HepG2 (cell line): ENCODE measurements around the gene ISOC2. TPM values are rescaled to one million over a fixed set of nuclear protein-coding genes. Genes with fewer than 3 reads are reported as not detected.

Experiments
- ASH2L ChIP-seq: fragments of 300-600, 200-600 bp; sonication (generic); IDR thresholded peaks from 2 replicates; pipeline ENCODE4 v1.7.0; 2017; ENCODE audit warnings: low read depth, mild to moderate bottlenecking, moderate library complexity, mixed read lengths, low read length; ENCODE audit not compliant: insufficient read length
- BCL6 ChIP-seq: IDR thresholded peaks from 2 replicates; pipeline ENCODE4 v1.6.1; 2016; ENCODE audit warnings: missing genetic modification reagents, missing compliant biosample characterization
- HNRNPLL ChIP-seq: fragments of 200-400 bp; formaldehyde crosslinking; IDR thresholded peaks from 2 replicates; pipeline ENCODE4 v1.6.1; 2017; ENCODE audit warnings: mild to moderate bottlenecking, low read depth, low read length; ENCODE audit not compliant: poor library complexity, severe bottlenecking
- KDM1A ChIP-seq: IDR thresholded peaks from 2 replicates; pipeline ENCODE4 v1.6.1; 2016; ENCODE audit warnings: missing compliant biosample characterization
- POGZ ChIP-seq: sonication (generic); formaldehyde crosslinking; IDR thresholded peaks from 2 replicates; pipeline ENCODE4 v1.4.0; 2020; ENCODE audit warnings: mild to moderate bottlenecking, missing genetic modification reagents
- SETDB1 ChIP-seq: sonication (generic); formaldehyde crosslinking; IDR thresholded peaks from 2 replicates; pipeline ENCODE4 v1.5.1; 2020; ENCODE audit warnings: missing genetic modification reagents, mild to moderate bottlenecking, borderline replicate concordance
- SP4 ChIP-seq: sonication (generic); formaldehyde crosslinking; IDR thresholded peaks from 2 replicates; pipeline ENCODE4 v1.8.1; 2023; ENCODE audit warnings: mild to moderate bottlenecking, missing genetic modification reagents
- ZBTB21 ChIP-seq: sonication (generic); formaldehyde crosslinking; IDR thresholded peaks from 2 replicates; pipeline ENCODE4 v1.4.0; 2020; ENCODE audit warnings: missing genetic modification reagents
- ZNF251 ChIP-seq: sonication (generic); formaldehyde crosslinking; IDR thresholded peaks from 2 replicates; pipeline ENCODE4 v1.9.0; 2021; ENCODE audit warnings: mild to moderate bottlenecking, missing genetic modification reagents
- ZNF354B ChIP-seq: sonication (generic); formaldehyde crosslinking; IDR thresholded peaks from 2 replicates; pipeline ENCODE4 v1.8.0; 2022; ENCODE audit warnings: mild to moderate bottlenecking, missing genetic modification reagents
- ZNF446 ChIP-seq: sonication (generic); formaldehyde crosslinking; IDR thresholded peaks from 2 replicates; pipeline ENCODE4 v1.5.0; 2020; ENCODE audit warnings: mild to moderate bottlenecking, missing genetic modification reagents
- ZNF547 ChIP-seq: sonication (generic); formaldehyde crosslinking; IDR thresholded peaks from 2 replicates; pipeline ENCODE4 v1.5.1; 2020; ENCODE audit warnings: mild to moderate bottlenecking, missing genetic modification reagents
- ZNF563 ChIP-seq: sonication (generic); formaldehyde crosslinking; IDR thresholded peaks from 2 replicates; pipeline ENCODE4 v1.8.0; 2022; ENCODE audit warnings: mild to moderate bottlenecking, moderate library complexity, missing genetic modification reagents
- ZNF577 ChIP-seq: sonication (generic); formaldehyde crosslinking; IDR thresholded peaks from 2 replicates; pipeline ENCODE4 v1.4.0; 2020; ENCODE audit warnings: mild to moderate bottlenecking, low read depth, missing genetic modification reagents, borderline replicate concordance
- ZNF614 ChIP-seq: IDR thresholded peaks from 2 replicates; pipeline ENCODE4 v1.6.1; 2018; ENCODE audit warnings: missing biosample characterization, missing genetic modification reagents, inconsistent platforms, borderline replicate concordance
- ZNF660 ChIP-seq: sonication (generic); formaldehyde crosslinking; IDR thresholded peaks from 2 replicates; pipeline ENCODE4 v1.5.1; 2020; ENCODE audit warnings: mild to moderate bottlenecking, low read depth, missing genetic modification reagents, borderline replicate concordance
- polyA plus RNA-seq, 8 experiments: library from polyadenylated mRNA; depleted of rRNA in 3 of 8; stranded (reverse) in 7 of 8; unstranded in 1 of 8; fragments of >200 nt; fragmentation: Illumina TruSeq in 4 of 8; extraction: Trizol in 4 of 8; gene quantifications; 2 replicates each; pipeline versions ENCODE4 v1.2.1 to v1.2.3, GENCODE V29; 2011 to 2016; ENCODE audit warnings: low read depth in 4 of 8, missing spikeins in 1 of 8, mixed read lengths in 1 of 8; ENCODE audit not compliant: insufficient read depth in 1 of 8
- total RNA-seq, 5 experiments: library from RNA; depleted of rRNA; stranded (reverse); fragments of >200 nt; fragmentation: Illumina TruSeq; extraction: Trizol; gene quantifications; 2 replicates each; pipeline ENCODE4 v1.2.3, GENCODE V29; 2016; ENCODE audit warnings: low read depth in 1 of 5
- TF ChIP-seq, protein P1 (sequence below): IDR thresholded peaks from 2 replicates; pipeline ENCODE4 v1.6.1; 2016
- TF ChIP-seq, protein P2 (sequence below): sonication (generic); formaldehyde crosslinking; IDR thresholded peaks from 2 replicates; pipeline ENCODE4 v1.4.0; 2020; ENCODE audit warnings: mild to moderate bottlenecking, missing genetic modification reagents
- TF ChIP-seq, protein P3 (sequence below): sonication (generic); formaldehyde crosslinking; IDR thresholded peaks from 2 replicates; pipeline ENCODE4 v1.4.0; 2020; ENCODE audit warnings: missing genetic modification reagents
- TF ChIP-seq, protein P4 (sequence below): sonication (generic); formaldehyde crosslinking; IDR thresholded peaks from 2 replicates; pipeline ENCODE4 v1.4.0; 2020; ENCODE audit warnings: missing genetic modification reagents

ISOC2 gene
- total and polyA plus RNA-seq, 2 of the 13 experiments (the other 11 are each of a cell fraction or from before 2014, with no cell fraction given): 76.8 to 105 TPM

- TF ChIP-seq SETDB1: no peak
- TF ChIP-seq ZNF251 (CRISPR knock-in tag): no peak
- TF ChIP-seq BCL6: no peak
- peak; percentile 73 for TF ChIP-seq ASH2L
- 0 out of 2 replicates have a peak, but pooled peaks have one; percentile 3 for TF ChIP-seq ZNF614
- TF ChIP-seq SP4 (CRISPR knock-in tag): peak; percentile 99
- TF ChIP-seq ZNF547 (CRISPR knock-in tag): 0 out of 2 replicates have a peak, but pooled peaks have one; percentile 13
- TF ChIP-seq, protein P1, sequence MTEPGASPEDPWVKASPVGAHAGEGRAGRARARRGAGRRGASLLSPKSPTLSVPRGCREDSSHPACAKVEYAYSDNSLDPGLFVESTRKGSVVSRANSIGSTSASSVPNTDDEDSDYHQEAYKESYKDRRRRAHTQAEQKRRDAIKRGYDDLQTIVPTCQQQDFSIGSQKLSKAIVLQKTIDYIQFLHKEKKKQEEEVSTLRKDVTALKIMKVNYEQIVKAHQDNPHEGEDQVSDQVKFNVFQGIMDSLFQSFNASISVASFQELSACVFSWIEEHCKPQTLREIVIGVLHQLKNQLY (CRISPR knock-in tag): peak; percentile 74
- no peak for TF ChIP-seq ZNF446 (CRISPR knock-in tag)
- peak; percentile 93 for TF ChIP-seq HNRNPLL
- TF ChIP-seq, protein P2, sequence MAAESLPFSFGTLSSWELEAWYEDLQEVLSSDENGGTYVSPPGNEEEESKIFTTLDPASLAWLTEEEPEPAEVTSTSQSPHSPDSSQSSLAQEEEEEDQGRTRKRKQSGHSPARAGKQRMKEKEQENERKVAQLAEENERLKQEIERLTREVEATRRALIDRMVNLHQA (CRISPR knock-in tag): no peak
- TF ChIP-seq ZNF577 (CRISPR knock-in tag): no peak
- TF ChIP-seq, protein P3, sequence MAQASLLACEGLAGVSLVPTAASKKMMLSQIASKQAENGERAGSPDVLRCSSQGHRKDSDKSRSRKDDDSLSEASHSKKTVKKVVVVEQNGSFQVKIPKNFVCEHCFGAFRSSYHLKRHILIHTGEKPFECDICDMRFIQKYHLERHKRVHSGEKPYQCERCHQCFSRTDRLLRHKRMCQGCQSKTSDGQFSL (CRISPR knock-in tag): peak; percentile 55; the same call in 1 of the 2 replicates
- peak; percentile 98 for TF ChIP-seq KDM1A (CRISPR knock-in tag)
- no peak for TF ChIP-seq ZNF660
- no peak for TF ChIP-seq ZBTB21 (CRISPR knock-in tag)
- 0 out of 2 replicates have a peak, but pooled peaks have one; percentile 40 for TF ChIP-seq ZNF354B (CRISPR knock-in tag)
- TF ChIP-seq POGZ: no peak
- TF ChIP-seq, protein P4, sequence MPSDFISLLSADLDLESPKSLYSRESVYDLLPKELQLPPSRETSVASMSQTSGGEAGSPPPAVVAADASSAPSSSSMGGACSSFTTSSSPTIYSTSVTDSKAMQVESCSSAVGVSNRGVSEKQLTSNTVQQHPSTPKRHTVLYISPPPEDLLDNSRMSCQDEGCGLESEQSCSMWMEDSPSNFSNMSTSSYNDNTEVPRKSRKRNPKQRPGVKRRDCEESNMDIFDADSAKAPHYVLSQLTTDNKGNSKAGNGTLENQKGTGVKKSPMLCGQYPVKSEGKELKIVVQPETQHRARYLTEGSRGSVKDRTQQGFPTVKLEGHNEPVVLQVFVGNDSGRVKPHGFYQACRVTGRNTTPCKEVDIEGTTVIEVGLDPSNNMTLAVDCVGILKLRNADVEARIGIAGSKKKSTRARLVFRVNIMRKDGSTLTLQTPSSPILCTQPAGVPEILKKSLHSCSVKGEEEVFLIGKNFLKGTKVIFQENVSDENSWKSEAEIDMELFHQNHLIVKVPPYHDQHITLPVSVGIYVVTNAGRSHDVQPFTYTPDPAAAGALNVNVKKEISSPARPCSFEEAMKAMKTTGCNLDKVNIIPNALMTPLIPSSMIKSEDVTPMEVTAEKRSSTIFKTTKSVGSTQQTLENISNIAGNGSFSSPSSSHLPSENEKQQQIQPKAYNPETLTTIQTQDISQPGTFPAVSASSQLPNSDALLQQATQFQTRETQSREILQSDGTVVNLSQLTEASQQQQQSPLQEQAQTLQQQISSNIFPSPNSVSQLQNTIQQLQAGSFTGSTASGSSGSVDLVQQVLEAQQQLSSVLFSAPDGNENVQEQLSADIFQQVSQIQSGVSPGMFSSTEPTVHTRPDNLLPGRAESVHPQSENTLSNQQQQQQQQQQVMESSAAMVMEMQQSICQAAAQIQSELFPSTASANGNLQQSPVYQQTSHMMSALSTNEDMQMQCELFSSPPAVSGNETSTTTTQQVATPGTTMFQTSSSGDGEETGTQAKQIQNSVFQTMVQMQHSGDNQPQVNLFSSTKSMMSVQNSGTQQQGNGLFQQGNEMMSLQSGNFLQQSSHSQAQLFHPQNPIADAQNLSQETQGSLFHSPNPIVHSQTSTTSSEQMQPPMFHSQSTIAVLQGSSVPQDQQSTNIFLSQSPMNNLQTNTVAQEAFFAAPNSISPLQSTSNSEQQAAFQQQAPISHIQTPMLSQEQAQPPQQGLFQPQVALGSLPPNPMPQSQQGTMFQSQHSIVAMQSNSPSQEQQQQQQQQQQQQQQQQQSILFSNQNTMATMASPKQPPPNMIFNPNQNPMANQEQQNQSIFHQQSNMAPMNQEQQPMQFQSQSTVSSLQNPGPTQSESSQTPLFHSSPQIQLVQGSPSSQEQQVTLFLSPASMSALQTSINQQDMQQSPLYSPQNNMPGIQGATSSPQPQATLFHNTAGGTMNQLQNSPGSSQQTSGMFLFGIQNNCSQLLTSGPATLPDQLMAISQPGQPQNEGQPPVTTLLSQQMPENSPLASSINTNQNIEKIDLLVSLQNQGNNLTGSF: peak; percentile 75
- peak; percentile 75; the same call in 1 of the 2 replicates for TF ChIP-seq ZNF563 (CRISPR knock-in tag)
Measured at GRCh38 chr19:55461259-55461973, at the start of gene ISOC2 (continued).
